HG03095 (cell line): ENCODE data around the gene LRP8.

Source experiments
- ATAC-seq: cut with Tn5 transposase; IDR thresholded peaks from one replicate; pipeline ENCODE4 v1.9.1; 2021; ENCODE audit warnings: moderate library complexity; ENCODE audit not compliant: unreplicated experiment

The LRP8 gene

GRCh38 chr1:53328009-53328461, at the start of gene LRP8:
Gene LRP8, minus strand, starts transcription at chr1:53328070. Its CDS starts 158 bp downstream, at chr1:53327912.
- ATAC-seq: peak; percentile 43

DNA sequence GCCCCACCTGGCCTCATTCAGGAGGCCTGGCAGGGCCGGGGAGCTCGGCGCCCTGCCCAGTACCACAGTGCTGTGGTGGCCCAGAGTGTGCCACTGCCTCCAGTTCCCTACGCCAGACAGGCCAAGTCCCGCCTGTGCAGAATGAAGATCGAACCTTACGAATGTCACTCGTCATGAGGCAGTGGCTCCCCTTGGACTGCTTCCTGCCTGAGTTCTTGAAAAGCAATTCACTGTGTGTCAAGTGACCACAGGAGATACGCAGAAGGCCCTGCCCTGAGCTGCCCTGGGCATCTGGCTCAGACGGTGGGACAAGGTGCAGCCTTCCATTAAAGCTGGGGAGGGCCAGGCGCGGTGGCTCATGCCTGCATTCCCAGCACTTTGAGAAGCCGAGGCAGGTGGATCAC, 49.6 kb upstream of the LRP8 start:
- no peak for ATAC-seq

GRCh38 chr1:53376742-53377437, 49.0 kb upstream of the LRP8 start:
- ATAC-seq: no peak

- ATAC-seq: no peak
Observed at GRCh38 chr1:53376041-53376461, 48.2 kb upstream of the LRP8 start.

GRCh38 chr1:53375440-53375839, 47.6 kb upstream of the LRP8 start:
- no peak for ATAC-seq

GRCh38 chr1:53373246-53373645, 45.4 kb upstream of the LRP8 start:
- no peak for ATAC-seq

GRCh38 chr1:53372501-53372951, 44.7 kb upstream of the LRP8 start:
- no peak for ATAC-seq

GRCh38 chr1:53371851-53372250, 44.0 kb upstream of the LRP8 start:
- no peak for ATAC-seq

DNA sequence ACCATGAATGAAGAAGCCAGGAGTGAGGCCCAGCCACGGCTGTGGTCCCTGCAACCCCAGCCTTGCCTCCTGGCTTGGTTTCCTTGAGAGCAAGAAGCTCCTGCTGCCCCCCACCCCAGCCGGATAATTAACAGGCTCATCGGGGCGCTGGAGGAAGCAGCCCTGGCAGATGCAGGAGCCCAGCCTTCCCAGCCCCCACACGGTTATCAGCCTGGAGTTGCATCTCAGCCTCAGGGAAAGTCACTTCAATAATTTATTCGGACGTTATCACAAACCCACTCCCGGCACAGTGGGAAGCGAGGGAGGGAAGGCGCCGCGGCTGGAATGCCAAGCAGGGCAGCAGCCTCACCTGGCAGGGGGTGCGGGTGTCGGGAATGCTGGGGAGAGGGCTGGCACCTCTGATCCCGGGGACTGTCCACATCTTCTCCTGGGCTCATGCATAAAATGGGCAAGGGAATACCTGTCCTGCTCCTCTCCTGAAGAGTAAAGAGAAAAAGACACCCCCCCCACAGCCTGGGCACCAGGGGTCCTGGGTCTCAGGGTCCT, 43.3 kb upstream of the LRP8 start:
- no peak for ATAC-seq

GRCh38 chr1:53370369-53370961, 42.6 kb upstream of the LRP8 start:
- ATAC-seq: no peak

DNA sequence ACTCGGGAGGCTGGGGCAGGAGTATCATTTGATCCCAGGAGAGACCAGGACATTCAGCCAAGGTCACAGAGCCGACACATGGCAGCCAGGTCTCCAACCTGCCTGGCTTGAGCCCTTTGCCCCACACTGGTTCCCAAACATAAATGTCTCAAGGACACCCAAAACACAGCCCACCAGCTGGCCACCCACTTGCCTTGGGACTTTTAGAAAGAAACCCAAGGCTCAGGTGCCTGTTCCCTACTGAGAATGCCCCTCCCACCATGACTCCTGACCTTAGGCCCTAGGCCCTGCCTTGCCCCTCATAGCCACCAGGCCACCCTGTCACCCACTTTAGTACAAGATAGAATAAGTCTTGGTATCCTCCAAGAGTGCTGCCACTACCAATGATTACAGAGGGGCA, 41.9 kb upstream of the LRP8 start:
- ATAC-seq: no peak

DNA sequence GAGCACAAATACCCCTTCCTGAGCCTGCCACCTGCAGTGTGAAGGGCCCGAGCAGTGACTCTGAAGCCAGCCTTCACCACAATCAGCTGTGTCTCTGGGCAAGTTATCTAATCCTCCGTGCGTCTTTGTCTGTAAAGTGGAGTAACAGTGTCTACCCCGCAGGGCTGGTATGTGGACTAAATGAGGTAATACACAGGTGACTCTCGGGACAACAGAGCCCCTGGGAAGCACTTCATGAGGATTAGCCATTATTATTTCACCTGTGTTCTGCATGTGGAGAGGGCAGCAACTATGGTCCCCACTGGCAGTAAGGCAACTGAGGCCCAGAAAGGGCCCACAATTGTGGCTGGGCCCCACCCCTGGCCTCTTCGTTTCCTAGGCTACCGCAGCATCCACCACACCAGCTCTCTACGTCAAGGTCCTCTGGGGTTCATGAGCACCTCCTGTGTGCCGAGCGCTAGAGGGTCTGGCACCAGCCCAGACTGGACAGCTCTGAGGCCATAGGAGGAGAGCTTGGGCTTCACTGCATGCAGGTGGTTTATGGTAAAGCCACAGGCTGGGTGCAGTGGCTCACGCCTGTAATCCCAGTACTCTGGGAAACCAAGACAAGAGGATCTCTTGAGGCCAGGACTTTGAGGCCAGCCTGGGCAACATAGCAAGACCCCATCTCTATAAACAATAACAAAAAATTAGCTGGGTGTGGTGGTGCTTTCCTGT, 41.3 kb upstream of the LRP8 start:
- no peak for ATAC-seq

GRCh38 chr1:53368314-53369033, 40.6 kb upstream of the LRP8 start:
- ATAC-seq: no peak

GRCh38 chr1:53367503-53368313, 39.8 kb upstream of the LRP8 start:
- peak; percentile 89 for ATAC-seq

DNA sequence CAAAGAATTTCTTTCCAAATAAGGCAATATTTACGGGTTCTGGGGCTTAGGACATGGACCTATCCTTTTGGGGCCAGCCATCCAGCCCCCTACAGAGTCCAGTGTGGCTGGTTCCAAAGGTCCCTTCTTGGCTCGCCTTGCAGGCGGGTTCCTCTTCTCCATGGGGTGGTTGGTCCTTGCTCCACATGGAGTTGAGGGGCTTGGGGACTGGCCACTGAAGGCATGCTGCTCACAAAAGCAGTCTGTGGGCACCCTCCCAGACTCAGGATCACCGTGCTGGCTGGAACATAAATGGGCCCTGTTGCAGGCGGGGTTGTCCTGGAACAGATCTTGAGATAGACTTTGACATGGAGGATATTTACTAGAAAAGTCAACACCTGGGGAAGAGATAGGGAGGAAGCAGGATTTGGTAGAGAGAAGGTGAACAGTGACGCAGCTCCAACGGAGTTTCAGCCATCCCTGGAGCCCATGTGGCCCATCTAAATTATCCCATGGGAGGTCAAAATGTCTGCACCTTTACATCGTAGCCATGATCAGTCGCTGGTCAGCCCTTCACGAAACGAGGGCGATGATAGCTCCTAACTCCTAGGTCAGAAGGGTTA, 39.1 kb upstream of the LRP8 start:
- no peak for ATAC-seq

DNA sequence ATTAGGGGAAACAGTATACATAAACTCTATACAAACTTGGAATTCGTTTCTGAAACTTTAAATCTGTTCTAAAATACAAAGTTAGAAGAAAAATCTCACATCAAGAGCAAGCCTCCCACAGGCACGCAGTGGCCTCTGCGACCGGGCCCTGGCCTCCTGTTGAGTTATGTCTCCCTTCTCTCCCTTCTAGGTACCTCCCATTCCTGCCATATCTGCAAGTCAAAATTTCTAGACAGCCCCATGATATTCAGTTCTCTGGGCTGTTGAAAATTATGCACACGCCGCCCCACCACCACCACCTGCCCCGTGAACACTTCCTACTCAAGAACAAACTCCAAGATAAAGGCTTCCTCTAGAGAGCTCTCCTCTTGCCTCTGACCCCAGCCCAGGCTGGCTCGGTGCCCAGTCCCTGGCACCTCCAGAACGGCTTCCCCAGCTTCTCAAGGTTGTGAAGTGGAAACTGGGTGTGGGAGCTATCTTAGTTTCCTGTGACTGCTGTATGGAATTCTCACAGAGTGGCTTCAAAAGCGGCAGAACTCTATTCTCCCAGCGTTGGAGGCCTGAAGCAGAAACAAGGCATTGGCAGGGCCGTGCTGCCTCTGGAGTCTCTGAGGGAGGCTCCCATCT, 37.7 kb upstream of the LRP8 start:
- ATAC-seq: no peak

- ATAC-seq: no peak
Observed at GRCh38 chr1:53362851-53363642, 35.2 kb upstream of the LRP8 start.

GRCh38 chr1:53362270-53362669, 34.4 kb upstream of the LRP8 start:
- ATAC-seq: no peak
